K562 (cell line): ENCODE measurements around the gene TNFSF9. TPM values are rescaled to one million over a fixed set of nuclear protein-coding genes. Genes with fewer than 3 reads are reported as not detected.

Experiments used
- ATAC-seq: fragments of 200-7000 bp; cut with Tn5 transposase; 3 replicates; pipeline ENCODE4 v1.9.1; 2020; ENCODE audit warnings: moderate library complexity
- BruUV-seq: library from RNA; stranded (reverse); fragments of 400-500 nt; replicated peaks from 2 replicates; lab custom pipeline; 2021; lab: Mats Ljungman, UMichigan
- CTCF ChIA-PET: fragments of 300-600 bp; formaldehyde crosslinking; extraction: SDS; loops from one replicate; lab custom pipeline; 2021; ENCODE audit warnings: low intra/inter-chr PET ratio; lab: Yijun Ruan, JAX
- POLR2A ChIA-PET: fragments of 300-600, 350-650 bp; sonication (Branson Sonifier 250); formaldehyde crosslinking; extraction: SDS; loops from one replicate; lab custom pipeline; 2021; ENCODE audit warnings: antibody characterized with exemption, inconsistent platforms; lab: Yijun Ruan, JAX
- DNase-seq, 4 experiments: peaks; one replicate each; pipeline versions ENCODE4 v3.0.0 to v3.0.0-alpha.2; 2011 to 2018; ENCODE audit warnings: low spot score in 3 of 4, mixed read lengths in 3 of 4; ENCODE audit errors: extremely low read depth in 1 of 4
- FAIRE-seq: peaks from 2 replicates; lab custom pipeline; 2011; peaks lifted over from hg19 to GRCh38; lab: Jason Lieb, UNC
- H2AFZ ChIP-seq: 2 replicates; pipeline ENCODE4 v1.6.0; 2011; ENCODE audit warnings: low read depth, low read length, control low read depth, inconsistent platforms
- H3K27ac ChIP-seq: fragments of 200-600 bp; 3 replicates; pipeline ENCODE4 v1.8.0; 2011; ENCODE audit warnings: low read depth, mild to moderate bottlenecking, control low read depth, inconsistent platforms, low read length, moderate library complexity, mixed read lengths; ENCODE audit errors: extremely low read depth
- H3K27me3 ChIP-seq, 2 experiments: fragments of 300-600 bp in 1 of 2; 2 replicates in 1 of 2; 3 replicates in 1 of 2; pipeline versions ENCODE4 v1.6.0 to v1.8.0; 2011; ENCODE audit warnings: inconsistent platforms in 2 of 2, low read length in 2 of 2, mild to moderate bottlenecking in 1 of 2, mixed read lengths in 1 of 2, moderate library complexity in 1 of 2; ENCODE audit not compliant: control insufficient read depth in 2 of 2, insufficient read depth in 2 of 2
- H3K36me3 ChIP-seq: fragments of 300-600 bp; 3 replicates; pipeline ENCODE4 v1.8.0; 2011; ENCODE audit warnings: mild to moderate bottlenecking, low read length, inconsistent platforms; ENCODE audit not compliant: control insufficient read depth, insufficient read depth
- H3K4me1 ChIP-seq, 2 experiments: fragments of 200-600 bp in 1 of 2; replicated peaks in 1 of 2; 2 replicates in 1 of 2; 3 replicates in 1 of 2; pipeline versions ENCODE4 v1.5.1 to v1.8.0; 2011; ENCODE audit warnings: inconsistent platforms in 2 of 2, low read length in 2 of 2, mild to moderate bottlenecking in 1 of 2, mixed read lengths in 1 of 2, moderate library complexity in 1 of 2; ENCODE audit not compliant: control insufficient read depth in 2 of 2, insufficient read depth in 2 of 2
- H3K4me2 ChIP-seq: 2 replicates; pipeline ENCODE4 v1.6.1; 2011; ENCODE audit warnings: low read length, control low read depth, inconsistent platforms, mixed read lengths; ENCODE audit not compliant: insufficient read depth
- H3K4me3 ChIP-seq: fragments of 200-600 bp; sonication (generic), shearing (Covaris generic); 2 replicates; pipeline ENCODE4 v1.5.1; 2016; ENCODE audit warnings: control low read depth, inconsistent platforms
- H3K79me2 ChIP-seq: fragments of 200-600 bp; 3 replicates; pipeline ENCODE4 v1.8.0; 2011; ENCODE audit warnings: low read length, inconsistent platforms; ENCODE audit not compliant: control insufficient read depth, insufficient read depth
- H3K9ac ChIP-seq, 2 experiments: 2 replicates each; pipeline versions ENCODE4 v1.6.0 to v1.6.1; 2011; ENCODE audit warnings: low read depth in 2 of 2, low read length in 2 of 2, control low read depth in 1 of 2, inconsistent platforms in 1 of 2, mild to moderate bottlenecking in 1 of 2, mixed read lengths in 1 of 2; ENCODE audit not compliant: insufficient read depth in 1 of 2
- H3K9me1 ChIP-seq: one replicate; pipeline ENCODE4 v1.6.0; 2011; ENCODE audit warnings: inconsistent platforms, mild to moderate bottlenecking, low read length, moderate library complexity; ENCODE audit not compliant: control insufficient read depth, insufficient read depth
- H3K9me3 ChIP-seq: replicated peaks from 2 replicates; pipeline ENCODE4 v1.5.1; 2011; ENCODE audit warnings: low read depth, low read length, inconsistent platforms; ENCODE audit not compliant: control insufficient read depth, insufficient read depth
- H4K20me1 ChIP-seq: replicated peaks from 2 replicates; pipeline ENCODE4 v1.6.1; 2011; ENCODE audit warnings: low read length, inconsistent platforms, mixed read lengths; ENCODE audit not compliant: control insufficient read depth, insufficient read depth
- REST ChIP-seq, 2 experiments: fragments of 450-650 bp; formaldehyde crosslinking in 1 of 2; IDR thresholded peaks; 2 replicates each; pipeline versions ENCODE4 v1.4.0 to v1.6.1; 2014 to 2020; ENCODE audit warnings: mild to moderate bottlenecking in 2 of 2, borderline replicate concordance in 1 of 2, low read depth in 1 of 2
- ZNF639 ChIP-seq, 2 experiments: fragments of 200-800 bp in 1 of 2; sonication (Bioruptor generic) in 1 of 2; sonication (generic) in 1 of 2; formaldehyde crosslinking in 1 of 2; IDR thresholded peaks in 1 of 2; conservative IDR thresholded peaks in 1 of 2; 2 replicates each; pipeline versions ENCODE4 v1.5.0 to v1.6.1; 2016 to 2020; ENCODE audit warnings: missing compliant biosample characterization in 1 of 2, missing genetic modification characterization in 1 of 2, missing genetic modification reagents in 1 of 2
- WGBS: fragments of 100-300 bp; shearing (Covaris generic); methylation state at CpG from one replicate; pipeline ENCODE4 v1.1.6; 2016; ENCODE audit warnings: low coverage, mixed read lengths; ENCODE audit not compliant: insufficient coverage; ENCODE audit errors: missing lambda C conversion rate; 5-methylcytosine and 5-hydroxymethylcytosine counted together
- in situ Hi-C: fragments of 300-500 bp; cut with MboI; formaldehyde crosslinking; loops from 4 replicates; pipeline ENCODE4 v1.15.0; 2018; ENCODE audit warnings: inconsistent platforms, mixed read lengths
- intact Hi-C: fragments of 100-400 bp; cut with micrococcal nuclease; formaldehyde crosslinking; loops from 2 replicates; pipeline ENCODE4 v1.14.2; 2022
- polyA plus RNA-seq, 8 experiments: library from polyadenylated mRNA; depleted of rRNA in 4 of 8; stranded (reverse) in 5 of 8; unstranded in 3 of 8; fragments of >200 nt; fragmentation: Nextera tagmentation in 2 of 8; fragmentation: Illumina TruSeq in 1 of 8; extraction: Ambion mirVana in 2 of 8; extraction: Trizol in 1 of 8; gene quantifications; 2 replicates each; pipeline versions ENCODE4 v1.2.1 to v1.2.3, GENCODE V29; 2011 to 2014; ENCODE audit warnings: inconsistent platforms in 1 of 8, missing spikeins in 1 of 8
- total RNA-seq, 7 experiments: library from RNA; depleted of rRNA in 6 of 7; stranded (reverse); fragments of >200 nt in 6 of 7; fragmentation: Illumina TruSeq in 2 of 7; extraction: Trizol in 2 of 7; gene quantifications; 2 replicates each; pipeline versions ENCODE4 v1.2.1 to v1.2.3, GENCODE V29; 2011 to 2021; ENCODE audit warnings: low replicate concordance in 1 of 7

Gene TNFSF9
- total and polyA plus RNA-seq, 9 of the 15 experiments (the other 6 are each of a cell fraction or from before 2014, with no cell fraction given) = 1.4 to 17.9 (median 6.5) TPM

GRCh38 chr19:6570764-6571163, 39.9 kb downstream of the TNFSF9 start:
- in situ Hi-C loops (no loop called here), intact Hi-C loops (no loop called here)
- no TSS peak for BruUV-seq
- no peak overlapping the region for H3K4me3 ChIP-seq
- no peaks in the 10 kb centered on the region for H4K20me1 ChIP-seq
- no peak for DNase-seq
- H3K27ac ChIP-seq = no peak overlapping the region
- ChIA-PET POLR2A (interaction anchor here (1.6 to 2.2 kb wide), 2 partner anchors 16 to 17 kb away, joined by 3 to 9 read pairs; no protein-coding TSS in a partner anchor), CTCF (no interaction called here)
- no peak overlapping the region for H3K9ac ChIP-seq
- no peaks in the 10 kb centered on the region; a peak in 1 of 5 replicates for H3K27me3 ChIP-seq
- no peak for FAIRE-seq
- no peak overlapping the region for H3K4me2 ChIP-seq
- no peaks in the 10 kb centered on the region for H3K9me1 ChIP-seq
- no peak for ATAC-seq
- TF ChIP-seq REST (IDR thresholded peaks at IDR 0.05; ENCODE audit: borderline replicate concordance) (peak; percentile 61), REST (CRISPR knock-in tag; IDR thresholded peaks at IDR 0.05; ENCODE audit: low read depth) (no peak), ZNF639 (CRISPR knock-in tag; conservative IDR thresholded peaks at IDR 0.05 in 1 of 2, IDR thresholded peaks at IDR 0.05 in 1 of 2) (no peak)
- H2AFZ ChIP-seq = no peak overlapping the region
- peaks cover 4 to 7% of the 10 kb centered on the region in 2 experiments; a peak in 3 of 5 replicates for H3K4me1 ChIP-seq
- no peaks in the 10 kb centered on the region for H3K36me3 ChIP-seq
- whole genome bisulfite sequencing = 30% methylated on average over 3 of the region's 3 CpGs
- H3K79me2 ChIP-seq = no peaks in the 10 kb centered on the region
- H3K9me3 ChIP-seq = peaks cover 10% of the 10 kb centered on the region
